Panc1 (cell line): Measurements from ENCODE around the gene FAM237B.

Source experiments
- POLR2AphosphoS5 ChIP-seq: IDR thresholded peaks from 2 replicates; pipeline ENCODE4 v1.6.1; 2012; ENCODE audit warnings: mild to moderate bottlenecking, low read depth, low read length, moderate library complexity
- SIN3A ChIP-seq: IDR thresholded peaks from 2 replicates; pipeline ENCODE4 v1.6.1; 2012; ENCODE audit warnings: low read depth, mild to moderate bottlenecking, low read length, moderate library complexity, borderline replicate concordance; ENCODE audit not compliant: insufficient read depth
- TF ChIP-seq, protein P1 (sequence below): fragments of 450-650 bp; IDR thresholded peaks from 2 replicates; pipeline ENCODE4 v1.5.1; 2017; ENCODE audit warnings: mild to moderate bottlenecking

- TF ChIP-seq, protein P1, sequence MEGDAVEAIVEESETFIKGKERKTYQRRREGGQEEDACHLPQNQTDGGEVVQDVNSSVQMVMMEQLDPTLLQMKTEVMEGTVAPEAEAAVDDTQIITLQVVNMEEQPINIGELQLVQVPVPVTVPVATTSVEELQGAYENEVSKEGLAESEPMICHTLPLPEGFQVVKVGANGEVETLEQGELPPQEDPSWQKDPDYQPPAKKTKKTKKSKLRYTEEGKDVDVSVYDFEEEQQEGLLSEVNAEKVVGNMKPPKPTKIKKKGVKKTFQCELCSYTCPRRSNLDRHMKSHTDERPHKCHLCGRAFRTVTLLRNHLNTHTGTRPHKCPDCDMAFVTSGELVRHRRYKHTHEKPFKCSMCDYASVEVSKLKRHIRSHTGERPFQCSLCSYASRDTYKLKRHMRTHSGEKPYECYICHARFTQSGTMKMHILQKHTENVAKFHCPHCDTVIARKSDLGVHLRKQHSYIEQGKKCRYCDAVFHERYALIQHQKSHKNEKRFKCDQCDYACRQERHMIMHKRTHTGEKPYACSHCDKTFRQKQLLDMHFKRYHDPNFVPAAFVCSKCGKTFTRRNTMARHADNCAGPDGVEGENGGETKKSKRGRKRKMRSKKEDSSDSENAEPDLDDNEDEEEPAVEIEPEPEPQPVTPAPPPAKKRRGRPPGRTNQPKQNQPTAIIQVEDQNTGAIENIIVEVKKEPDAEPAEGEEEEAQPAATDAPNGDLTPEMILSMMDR = no peak
- TF ChIP-seq POLR2AphosphoS5 (no peak), SIN3A (no peak)
These were observed 54.3 kb downstream of the FAM237B start for GRCh38 chr7:90266808-90267207.
